DOHH2 (cell line): ENCODE results near the gene PRCC.

Experiments used
- H3F3A ChIP-seq: fragments of 200-600 bp; sonication (generic), shearing (Covaris generic); 2 replicates; pipeline ENCODE4 v1.6.0; 2016; ENCODE audit warnings: antibody characterized with exemption, mild to moderate bottlenecking; ENCODE audit not compliant: control insufficient read depth, insufficient read depth
- H3K27ac ChIP-seq: fragments of 200-600 bp; sonication (generic); 2 replicates; pipeline ENCODE4 v1.5.1; 2014; ENCODE audit warnings: low read depth, mild to moderate bottlenecking, low read length, moderate library complexity
- H3K27me3 ChIP-seq: fragments of 200-600 bp; sonication (generic); 2 replicates; pipeline ENCODE4 v1.6.1; 2014; ENCODE audit warnings: mild to moderate bottlenecking, low read length, mixed read lengths; ENCODE audit not compliant: control insufficient read depth
- H3K36me3 ChIP-seq: fragments of 200-600 bp; sonication (generic); 2 replicates; pipeline ENCODE4 v1.6.1; 2014; ENCODE audit warnings: mild to moderate bottlenecking, low read length, moderate library complexity, mixed read lengths; ENCODE audit not compliant: control insufficient read depth
- H3K4me1 ChIP-seq: fragments of 200-600 bp; sonication (generic); 2 replicates; pipeline ENCODE4 v1.6.1; 2014; ENCODE audit warnings: mild to moderate bottlenecking, low read length, mixed read lengths; ENCODE audit not compliant: control insufficient read depth
- H3K4me2 ChIP-seq: fragments of 200-600 bp; sonication (generic); 2 replicates; pipeline ENCODE4 v1.6.0; 2014; ENCODE audit warnings: mild to moderate bottlenecking, low read length, moderate library complexity
- H3K4me3 ChIP-seq: fragments of 200-600 bp; sonication (generic); 2 replicates; pipeline ENCODE4 v1.5.1; 2014; ENCODE audit warnings: mild to moderate bottlenecking, low read length, mixed read lengths
- H3K79me2 ChIP-seq: fragments of 200-600 bp; sonication (generic); 2 replicates; pipeline ENCODE4 v1.6.1; 2014; ENCODE audit warnings: mild to moderate bottlenecking, low read length, mixed read lengths; ENCODE audit not compliant: control insufficient read depth
- H3K9me2 ChIP-seq: fragments of 200-600 bp; sonication (generic); replicated peaks from 2 replicates; pipeline ENCODE4 v1.6.1; 2014; ENCODE audit warnings: mild to moderate bottlenecking, low read length, mixed read lengths; ENCODE audit not compliant: control insufficient read depth
- H3K9me3 ChIP-seq: fragments of 200-600 bp; sonication (generic); 2 replicates; pipeline ENCODE4 v1.6.1; 2014; ENCODE audit warnings: antibody characterized with exemption, low read length, mixed read lengths; ENCODE audit not compliant: control insufficient read depth, insufficient read depth
- H4K20me1 ChIP-seq: fragments of 200-600 bp; sonication (generic); 2 replicates; pipeline ENCODE4 v1.6.0; 2014; ENCODE audit warnings: low read depth, mild to moderate bottlenecking, antibody characterized with exemption, low read length, moderate library complexity; ENCODE audit not compliant: control insufficient read depth, insufficient read depth
- EZH2phosphoT487 ChIP-seq: fragments of 200-600 bp; sonication (generic); IDR thresholded peaks from 2 replicates; pipeline ENCODE4 v1.6.1; 2017; ENCODE audit warnings: borderline replicate concordance, mild to moderate bottlenecking, antibody characterized with exemption, low read length, moderate library complexity, mixed read lengths
- TF ChIP-seq, protein P1 (sequence below): fragments of 200-600 bp; sonication (generic); IDR thresholded peaks from one replicate; pipeline ENCODE4 v1.5.1; 2014; ENCODE audit warnings: antibody characterized with exemption, mild to moderate bottlenecking, low read depth, low read length; ENCODE audit not compliant: poor library complexity, severe bottlenecking

PRCC gene

DNA sequence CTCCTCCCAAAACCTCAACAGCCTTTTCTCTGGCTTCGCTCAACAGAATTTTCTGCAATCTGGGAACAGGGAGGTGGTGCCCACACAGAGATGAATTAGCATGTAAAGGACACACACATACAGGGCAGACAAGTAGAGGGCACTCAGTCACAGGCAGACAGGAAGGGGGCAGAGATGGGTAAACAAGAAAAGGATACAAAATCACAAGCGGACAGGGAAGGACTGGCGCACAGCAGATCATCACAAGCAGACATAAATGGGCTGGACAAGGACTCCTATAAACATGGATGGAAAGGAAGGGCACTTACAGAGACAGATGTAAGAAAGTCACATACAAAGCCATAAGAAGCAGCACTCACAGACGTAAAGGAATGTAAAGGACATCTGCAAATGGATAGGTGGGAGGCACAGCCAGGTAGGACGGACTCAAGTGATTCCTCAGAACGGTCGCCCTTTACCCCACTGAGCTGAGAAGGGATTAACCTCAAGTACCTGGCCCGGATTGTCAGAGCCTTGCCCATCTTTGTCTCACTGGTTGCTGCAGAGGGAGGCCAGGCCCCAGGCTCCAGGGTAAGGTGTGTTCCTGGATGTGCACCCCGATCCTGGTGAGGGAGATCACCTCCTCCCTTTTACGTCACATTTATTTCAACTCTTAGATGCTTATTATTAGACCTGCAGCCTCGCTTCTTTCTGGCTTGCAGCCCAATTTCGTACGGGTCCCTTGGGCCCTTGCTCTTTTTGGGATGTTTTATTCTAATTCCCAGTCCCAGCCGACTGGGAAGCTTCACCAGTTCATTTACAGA is 836 bp upstream of the PRCC start:
- peaks cover 4% of the 10 kb centered on the region; the same call in 1 of the 2 replicates for H3F3A ChIP-seq
- peak overlapping the region; percentile 30 for H3K27ac ChIP-seq
- no peaks in the 10 kb centered on the region for H3K9me2 ChIP-seq
- peaks cover 34% of the 10 kb centered on the region for H3K4me1 ChIP-seq
- peaks cover 9% of the 10 kb centered on the region; the same call in 1 of the 2 replicates for H4K20me1 ChIP-seq
- peaks cover 53% of the 10 kb centered on the region for H3K79me2 ChIP-seq
- no peak for TF ChIP-seq EZH2phosphoT487
- TF ChIP-seq, protein P1, sequence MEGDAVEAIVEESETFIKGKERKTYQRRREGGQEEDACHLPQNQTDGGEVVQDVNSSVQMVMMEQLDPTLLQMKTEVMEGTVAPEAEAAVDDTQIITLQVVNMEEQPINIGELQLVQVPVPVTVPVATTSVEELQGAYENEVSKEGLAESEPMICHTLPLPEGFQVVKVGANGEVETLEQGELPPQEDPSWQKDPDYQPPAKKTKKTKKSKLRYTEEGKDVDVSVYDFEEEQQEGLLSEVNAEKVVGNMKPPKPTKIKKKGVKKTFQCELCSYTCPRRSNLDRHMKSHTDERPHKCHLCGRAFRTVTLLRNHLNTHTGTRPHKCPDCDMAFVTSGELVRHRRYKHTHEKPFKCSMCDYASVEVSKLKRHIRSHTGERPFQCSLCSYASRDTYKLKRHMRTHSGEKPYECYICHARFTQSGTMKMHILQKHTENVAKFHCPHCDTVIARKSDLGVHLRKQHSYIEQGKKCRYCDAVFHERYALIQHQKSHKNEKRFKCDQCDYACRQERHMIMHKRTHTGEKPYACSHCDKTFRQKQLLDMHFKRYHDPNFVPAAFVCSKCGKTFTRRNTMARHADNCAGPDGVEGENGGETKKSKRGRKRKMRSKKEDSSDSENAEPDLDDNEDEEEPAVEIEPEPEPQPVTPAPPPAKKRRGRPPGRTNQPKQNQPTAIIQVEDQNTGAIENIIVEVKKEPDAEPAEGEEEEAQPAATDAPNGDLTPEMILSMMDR, result no peak
- no peaks in the 10 kb centered on the region for H3K9me3 ChIP-seq
- no peaks in the 10 kb centered on the region for H3K27me3 ChIP-seq
- peak overlapping the region; percentile 86 for H3K4me2 ChIP-seq
- peaks cover 32% of the 10 kb centered on the region for H3K36me3 ChIP-seq
- peak overlapping the region; percentile 76 for H3K4me3 ChIP-seq

DNA sequence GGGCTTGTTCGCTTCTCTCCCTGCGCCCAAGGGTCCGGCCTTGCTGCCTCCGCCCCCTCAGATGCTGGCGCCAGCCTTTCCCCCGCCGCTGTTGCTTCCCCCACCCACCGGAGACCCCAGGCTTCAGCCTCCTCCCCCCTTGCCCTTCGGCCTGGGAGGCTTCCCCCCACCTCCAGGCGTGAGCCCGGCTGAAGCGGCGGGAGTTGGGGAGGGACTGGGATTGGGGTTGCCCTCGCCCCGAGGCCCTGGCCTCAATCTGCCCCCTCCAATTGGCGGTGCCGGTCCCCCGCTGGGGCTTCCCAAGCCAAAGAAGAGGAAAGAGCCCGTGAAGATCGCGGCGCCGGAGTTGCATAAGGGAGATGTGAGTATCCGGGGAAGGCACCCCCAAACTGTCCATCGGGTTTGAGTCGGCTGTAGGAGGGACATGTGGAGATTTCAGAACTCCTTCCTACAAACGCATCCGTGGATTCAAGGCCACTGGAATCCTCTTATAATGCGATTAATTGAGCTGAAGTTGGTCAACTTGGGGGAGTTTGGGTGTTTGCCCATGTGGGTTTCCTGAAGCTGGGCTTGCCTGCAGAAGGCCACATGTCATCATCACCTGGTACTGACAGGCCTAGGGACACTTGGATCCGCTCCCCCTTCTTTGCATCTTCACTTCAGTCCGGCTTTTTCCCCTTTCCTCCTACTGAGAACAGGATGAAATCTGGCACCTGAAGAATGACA is 707 bp downstream of the PRCC start:
- peaks cover 68% of the 10 kb centered on the region for H3K79me2 ChIP-seq
- H3K9me3 ChIP-seq, result no peaks in the 10 kb centered on the region
- H3K4me3 ChIP-seq, result peak overlapping the region; percentile 76
- H3K4me2 ChIP-seq, result peak overlapping the region; percentile 91
- no peaks in the 10 kb centered on the region for H3K9me2 ChIP-seq
- H4K20me1 ChIP-seq, result peaks cover 9% of the 10 kb centered on the region; the same call in 1 of the 2 replicates
- peak overlapping the region; percentile 57 for H3K27ac ChIP-seq
- no peaks in the 10 kb centered on the region for H3K27me3 ChIP-seq
- TF ChIP-seq, protein P1, result no peak
- no peak for TF ChIP-seq EZH2phosphoT487
- peaks cover 34% of the 10 kb centered on the region for H3K4me1 ChIP-seq
- peaks cover 4% of the 10 kb centered on the region; the same call in 1 of the 2 replicates for H3F3A ChIP-seq
- peaks cover 43% of the 10 kb centered on the region for H3K36me3 ChIP-seq

DNA sequence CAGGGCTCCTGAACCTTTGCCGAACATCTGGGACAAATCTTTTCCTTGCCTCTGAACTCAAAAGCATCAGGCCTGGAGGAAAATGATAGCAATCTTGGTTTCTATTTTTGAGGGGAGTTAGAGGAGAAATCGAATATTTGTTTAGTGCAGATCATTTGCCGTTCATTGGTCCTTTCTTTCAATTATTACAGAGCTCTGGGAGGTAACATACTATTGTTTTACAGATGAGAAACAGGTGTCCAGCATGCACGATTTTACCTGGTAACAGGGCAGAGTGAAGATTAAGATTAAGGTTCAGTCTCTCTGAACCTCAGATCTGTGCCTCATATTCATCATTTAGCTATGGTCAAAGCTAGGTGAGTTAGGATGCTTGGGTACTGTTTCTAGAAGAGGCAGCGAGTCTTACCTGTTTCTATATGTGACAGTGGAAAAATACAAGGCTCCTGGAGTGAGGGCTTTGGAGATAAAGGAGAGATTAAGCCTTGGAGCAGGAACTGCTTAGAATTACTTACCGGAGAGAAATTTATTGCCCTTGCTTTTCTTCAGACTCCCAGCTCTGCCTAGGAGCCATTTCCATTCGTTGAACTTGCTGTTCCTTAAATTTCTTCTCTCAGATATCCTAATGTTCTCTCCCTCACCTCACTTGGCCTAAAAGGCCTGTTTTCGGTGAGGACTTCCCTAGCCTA is 1.4 kb downstream of the PRCC start:
- H3K79me2 ChIP-seq, result peaks cover 75% of the 10 kb centered on the region
- peaks cover 34% of the 10 kb centered on the region for H3K4me1 ChIP-seq
- H3F3A ChIP-seq, result peaks cover 4% of the 10 kb centered on the region; the same call in 1 of the 2 replicates
- H3K9me2 ChIP-seq, result no peaks in the 10 kb centered on the region
- peaks cover 50% of the 10 kb centered on the region for H3K36me3 ChIP-seq
- H3K9me3 ChIP-seq, result no peaks in the 10 kb centered on the region
- peak overlapping the region; percentile 76 for H3K4me3 ChIP-seq
- no peak overlapping the region for H3K27ac ChIP-seq
- H3K27me3 ChIP-seq, result no peaks in the 10 kb centered on the region
- peak overlapping the region; percentile 91 for H3K4me2 ChIP-seq
- TF ChIP-seq, protein P1, result no peak
- no peak for TF ChIP-seq EZH2phosphoT487
- peaks cover 15% of the 10 kb centered on the region; the same call in 1 of the 2 replicates for H4K20me1 ChIP-seq
